Measurements from ENCODE around the gene ATOSB.

- TF ChIP-seq, protein P1, sequence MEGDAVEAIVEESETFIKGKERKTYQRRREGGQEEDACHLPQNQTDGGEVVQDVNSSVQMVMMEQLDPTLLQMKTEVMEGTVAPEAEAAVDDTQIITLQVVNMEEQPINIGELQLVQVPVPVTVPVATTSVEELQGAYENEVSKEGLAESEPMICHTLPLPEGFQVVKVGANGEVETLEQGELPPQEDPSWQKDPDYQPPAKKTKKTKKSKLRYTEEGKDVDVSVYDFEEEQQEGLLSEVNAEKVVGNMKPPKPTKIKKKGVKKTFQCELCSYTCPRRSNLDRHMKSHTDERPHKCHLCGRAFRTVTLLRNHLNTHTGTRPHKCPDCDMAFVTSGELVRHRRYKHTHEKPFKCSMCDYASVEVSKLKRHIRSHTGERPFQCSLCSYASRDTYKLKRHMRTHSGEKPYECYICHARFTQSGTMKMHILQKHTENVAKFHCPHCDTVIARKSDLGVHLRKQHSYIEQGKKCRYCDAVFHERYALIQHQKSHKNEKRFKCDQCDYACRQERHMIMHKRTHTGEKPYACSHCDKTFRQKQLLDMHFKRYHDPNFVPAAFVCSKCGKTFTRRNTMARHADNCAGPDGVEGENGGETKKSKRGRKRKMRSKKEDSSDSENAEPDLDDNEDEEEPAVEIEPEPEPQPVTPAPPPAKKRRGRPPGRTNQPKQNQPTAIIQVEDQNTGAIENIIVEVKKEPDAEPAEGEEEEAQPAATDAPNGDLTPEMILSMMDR (IDR thresholded peaks at IDR 0.05), result no peak
- TF ChIP-seq POLR2A (IDR thresholded peaks at IDR 0.05), result no peak
Measured at GRCh38 chr9:35096035-35096849, 19.4 kb downstream of the ATOSB start, which contains the start of gene PIGO.

Data from lower leg skin (tissue), 3 donors.